ENCODE data around the gene PAFAH1B2. TPM values are rescaled to one million over a fixed set of nuclear protein-coding genes. Genes with fewer than 3 reads are reported as not detected.
"Not testable (repeated sequence)": the region's sequence is repeated elsewhere in the genome, so short reads cannot be mapped to it uniquely, and the experiment has no call there.

Gene PAFAH1B2
- total and polyA plus RNA-seq, 4 experiments from 2014 or later, result 16.4 to 64.2 (median 42.7) TPM

DNA sequence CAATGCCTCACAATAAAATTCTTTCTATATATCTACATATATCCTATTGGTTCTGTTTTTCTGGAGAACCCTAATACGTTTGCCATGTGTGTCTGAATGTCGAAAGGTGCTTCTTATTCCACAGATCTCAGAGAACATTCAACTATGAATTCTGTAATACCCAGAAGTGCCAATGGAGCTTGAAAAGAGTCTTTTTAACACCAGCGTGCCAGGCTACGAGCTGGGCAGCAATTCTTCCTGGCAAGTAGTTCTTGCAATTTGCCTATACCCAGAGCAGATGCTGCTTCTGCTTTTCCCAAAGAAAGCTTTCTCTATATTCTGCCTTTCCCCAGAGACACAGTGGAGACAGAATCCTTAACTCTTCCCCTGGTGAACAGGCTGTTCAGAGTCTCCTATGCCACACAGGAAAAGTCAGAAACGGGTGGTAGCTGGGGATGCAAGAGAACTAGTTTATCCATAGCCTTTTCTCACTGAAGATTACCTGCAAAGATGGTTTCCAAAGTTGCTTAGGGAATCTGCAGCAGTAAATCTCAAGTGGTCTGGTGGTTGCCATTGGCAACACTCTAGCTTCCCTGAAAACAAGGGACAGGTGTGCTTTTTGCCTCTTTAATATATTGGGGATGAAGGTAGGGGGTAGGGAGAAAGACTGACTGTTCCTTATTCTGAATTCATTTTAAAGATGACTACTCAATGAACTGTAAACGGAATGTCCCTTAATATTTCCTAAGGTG, 16.8 kb upstream of the PAFAH1B2 start:
- H3K4me1 ChIP-seq (ENCODE audit: insufficient read depth, low read length), result no peaks in the 10 kb centered on the region
- Mint-ChIP-seq H3K9me3 (no peaks in the 10 kb centered on the region), H3K36me3 (no peaks in the 10 kb centered on the region), H3K4me3 (no peak overlapping the region), H3K4me1 (no peaks in the 10 kb centered on the region), H3K27me3 (peaks cover 0 to 2% of the 10 kb centered on the region in 2 donors), H3K27ac (no peak overlapping the region)
- no peaks in the 10 kb centered on the region for H3K27me3 ChIP-seq (ENCODE audit: insufficient read depth, low read length)
- H3K27ac ChIP-seq (ENCODE audit: low read depth, low read length), result no peak overlapping the region
- intact Hi-C loops (cut with micrococcal nuclease), result no loop called here
- POLR2A ChIA-PET (ENCODE audit: partially characterized antibody), result no interaction called here
- no peaks in the 10 kb centered on the region for H3K36me3 ChIP-seq (ENCODE audit: insufficient read depth, low read length)
- no peak for DNase-seq
- no peaks in the 10 kb centered on the region for H3K9me3 ChIP-seq (ENCODE audit: control insufficient read depth in 1 of 2, low read length in 2 of 2)
- H3K4me3 ChIP-seq (ENCODE audit: low read length in 2 of 2), result no peak overlapping the region
- CTCF ChIA-PET (ENCODE audit: partially characterized antibody), result interaction anchor here (1.2 to 1.8 kb wide), 2 partner anchors 21 to 288 kb away, joined by 3 to 4 read pairs; no protein-coding TSS in a partner anchor

DNA sequence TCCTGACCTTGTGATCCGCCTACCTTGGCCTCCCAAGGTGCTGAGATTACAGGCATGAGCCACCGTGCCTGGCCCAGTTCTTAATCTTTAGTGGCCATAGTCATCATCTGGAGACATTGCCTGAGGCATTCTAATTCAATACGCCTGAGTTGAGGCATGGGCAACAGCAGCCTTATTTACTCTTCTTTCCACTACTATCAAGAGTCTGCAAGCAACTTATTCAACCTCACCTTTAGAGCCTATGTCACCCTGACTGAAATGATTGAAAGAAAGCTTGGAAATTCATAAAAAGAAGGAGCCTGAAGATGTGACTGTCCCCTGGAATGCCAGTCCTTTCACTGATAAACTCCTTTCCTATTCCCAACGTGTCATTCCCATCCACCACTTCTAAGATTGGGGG, 15.8 kb upstream of the PAFAH1B2 start:
- Histone ChIP-seq H3K4me3 (ENCODE audit: low read length in 2 of 2) (no peak overlapping the region), H3K27me3 (ENCODE audit: insufficient read depth, low read length) (no peaks in the 10 kb centered on the region), H3K9me3 (ENCODE audit: control insufficient read depth in 1 of 2, low read length in 2 of 2) (no peaks in the 10 kb centered on the region), H3K4me1 (ENCODE audit: insufficient read depth, low read length) (no peaks in the 10 kb centered on the region), H3K27ac (ENCODE audit: low read depth, low read length) (no peak overlapping the region), H3K36me3 (ENCODE audit: insufficient read depth, low read length) (no peaks in the 10 kb centered on the region)
- Mint-ChIP-seq H3K27ac (no peak overlapping the region), H3K4me1 (peaks cover 0 to 3% (median 1%) of the 10 kb centered on the region in 4 donors), H3K4me3 (no peak overlapping the region), H3K9me3 (no peaks in the 10 kb centered on the region), H3K27me3 (peaks cover 0 to 2% of the 10 kb centered on the region in 2 donors), H3K36me3 (no peaks in the 10 kb centered on the region)
- intact Hi-C loops (cut with micrococcal nuclease), result no loop called here
- DNase-seq, result no peak
- ChIA-PET CTCF (ENCODE audit: partially characterized antibody) (interaction anchor here (0.7 to 1.8 kb wide), 2 partner anchors 22 to 30 kb away, joined by 3 to 4 read pairs; no protein-coding TSS in a partner anchor), POLR2A (ENCODE audit: partially characterized antibody) (no interaction called here)

DNA sequence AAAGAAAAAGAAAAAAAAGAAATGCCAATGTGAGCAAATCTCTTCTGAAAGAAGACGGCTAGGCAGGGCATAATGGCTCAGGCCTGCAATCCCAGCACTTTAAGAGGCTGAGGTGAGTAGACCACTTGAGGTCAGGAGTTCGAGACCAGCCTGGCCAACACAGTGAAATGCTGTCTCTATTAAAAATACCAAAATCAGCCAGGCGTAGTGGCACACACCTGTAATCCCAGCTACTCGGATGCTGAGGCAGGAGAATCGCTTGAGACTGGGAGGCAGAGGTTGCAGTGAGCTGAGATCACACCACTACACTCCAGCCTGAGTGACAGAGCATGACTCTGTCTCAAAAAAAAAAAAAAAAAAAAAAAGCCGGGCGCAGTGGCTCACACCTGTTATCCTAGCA, 13.7 kb upstream of the PAFAH1B2 start:
- POLR2A ChIA-PET (ENCODE audit: partially characterized antibody), result not testable (repeated sequence)

DNA sequence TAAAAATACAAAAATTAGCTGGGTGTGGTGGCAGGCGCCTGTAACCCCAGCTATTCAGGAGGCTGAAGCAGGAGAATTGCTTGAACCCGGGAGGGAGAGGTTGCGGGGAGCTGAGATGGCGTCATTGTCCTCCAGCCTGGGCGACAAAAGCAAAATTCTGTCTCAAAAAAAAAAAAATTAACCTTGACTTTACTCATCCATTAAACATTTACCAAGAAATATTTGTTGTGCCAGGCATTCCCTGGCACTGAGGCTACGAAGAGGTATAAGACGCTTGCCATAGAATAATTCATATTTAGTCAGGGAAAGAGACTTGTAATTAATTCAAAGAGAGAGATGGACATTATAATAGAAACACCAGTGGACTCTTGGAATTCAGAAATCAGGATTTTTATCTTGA, 13.2 kb upstream of the PAFAH1B2 start:
- Histone ChIP-seq H3K4me3 (ENCODE audit: low read length in 2 of 2) (no peak overlapping the region), H3K4me1 (ENCODE audit: insufficient read depth, low read length) (no peaks in the 10 kb centered on the region), H3K27ac (ENCODE audit: low read depth, low read length) (no peak overlapping the region), H3K36me3 (ENCODE audit: insufficient read depth, low read length) (no peaks in the 10 kb centered on the region), H3K9me3 (ENCODE audit: control insufficient read depth in 1 of 2, low read length in 2 of 2) (no peaks in the 10 kb centered on the region), H3K27me3 (ENCODE audit: insufficient read depth, low read length) (no peaks in the 10 kb centered on the region)
- no peaks in the 10 kb centered on the region for H3K36me3 Mint-ChIP-seq
- no peak overlapping the region for H3K27ac Mint-ChIP-seq
- CTCF ChIA-PET (ENCODE audit: partially characterized antibody), result no interaction called here
- H3K4me1 Mint-ChIP-seq, result peaks cover 0 to 3% (median 1%) of the 10 kb centered on the region in 4 donors
- POLR2A ChIA-PET (ENCODE audit: partially characterized antibody), result no interaction called here
- intact Hi-C loops (cut with micrococcal nuclease), result loop anchor here (5.0 kb wide), 1 partner anchor 76 kb away; no protein-coding TSS in a partner anchor
- DNase-seq, result no peak
- no peaks in the 10 kb centered on the region for H3K9me3 Mint-ChIP-seq
- H3K27me3 Mint-ChIP-seq, result no peaks in the 10 kb centered on the region
- no peak overlapping the region for H3K4me3 Mint-ChIP-seq

More for the DNA sequence above, 13.7 kb upstream of the PAFAH1B2 start:
- not testable (repeated sequence) for H3K27ac Mint-ChIP-seq; H3K4me1 Mint-ChIP-seq; H3K27me3 Mint-ChIP-seq; H3K4me3 ChIP-seq (ENCODE audit: low read length in 2 of 2); H3K36me3 Mint-ChIP-seq; H3K27ac ChIP-seq (ENCODE audit: low read depth, low read length); H3K27me3 ChIP-seq (ENCODE audit: insufficient read depth, low read length); H3K9me3 ChIP-seq (ENCODE audit: control insufficient read depth in 1 of 2, low read length in 2 of 2); H3K9me3 Mint-ChIP-seq; H3K4me1 ChIP-seq (ENCODE audit: insufficient read depth, low read length); H3K36me3 ChIP-seq (ENCODE audit: insufficient read depth, low read length); DNase-seq; H3K4me3 Mint-ChIP-seq
- CTCF ChIA-PET (ENCODE audit: partially characterized antibody), result interaction anchor here (1.2 kb wide), 1 partner anchor 21 kb away, joined by 3 read pairs; no protein-coding TSS in a partner anchor
- intact Hi-C loops (cut with micrococcal nuclease), result loop anchor here (5.0 kb wide), 1 partner anchor 77 kb away; no protein-coding TSS in a partner anchor

DNA sequence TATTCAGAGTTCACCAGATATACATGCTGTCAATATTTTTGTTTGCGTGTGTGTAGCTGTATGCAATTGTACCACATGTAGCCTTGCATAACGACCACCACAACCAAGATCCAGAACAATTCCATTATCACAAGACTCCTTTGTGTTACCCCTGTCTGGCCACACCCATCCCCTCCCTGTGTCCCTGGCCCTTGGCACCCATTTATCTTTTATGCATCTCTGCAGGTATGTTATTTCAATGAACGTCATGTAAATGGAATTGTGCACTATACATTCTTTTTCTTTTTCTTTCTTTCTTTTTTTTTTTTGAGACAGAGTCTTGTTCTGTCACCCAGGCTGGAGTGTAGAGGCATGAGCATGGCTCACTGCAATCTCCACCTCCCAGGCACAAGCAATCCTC, 9.7 kb upstream of the PAFAH1B2 start:
- CTCF ChIA-PET (ENCODE audit: partially characterized antibody), result no interaction called here
- Mint-ChIP-seq H3K27me3 (no peaks in the 10 kb centered on the region), H3K36me3 (no peaks in the 10 kb centered on the region), H3K4me1 (peaks cover 0 to 3% (median 1%) of the 10 kb centered on the region in 4 donors), H3K4me3 (no peak overlapping the region), H3K9me3 (no peaks in the 10 kb centered on the region), H3K27ac (no peak overlapping the region)
- no peaks in the 10 kb centered on the region for H3K27me3 ChIP-seq (ENCODE audit: insufficient read depth, low read length)
- no peaks in the 10 kb centered on the region for H3K36me3 ChIP-seq (ENCODE audit: insufficient read depth, low read length)
- H3K4me3 ChIP-seq (ENCODE audit: low read length in 2 of 2), result no peak overlapping the region
- H3K4me1 ChIP-seq (ENCODE audit: insufficient read depth, low read length), result no peaks in the 10 kb centered on the region
- DNase-seq, result no peak
- no peak overlapping the region for H3K27ac ChIP-seq (ENCODE audit: low read depth, low read length)
- intact Hi-C loops (cut with micrococcal nuclease), result loop anchor here (5.0 kb wide), 1 partner anchor 73 kb away; no protein-coding TSS in a partner anchor
- H3K9me3 ChIP-seq (ENCODE audit: control insufficient read depth in 1 of 2, low read length in 2 of 2), result no peaks in the 10 kb centered on the region
- POLR2A ChIA-PET (ENCODE audit: partially characterized antibody), result interaction anchor here (1.0 kb wide), 1 partner anchor 9 kb away, joined by 3 read pairs; the partner anchor contains the start of gene PAFAH1B2

DNA sequence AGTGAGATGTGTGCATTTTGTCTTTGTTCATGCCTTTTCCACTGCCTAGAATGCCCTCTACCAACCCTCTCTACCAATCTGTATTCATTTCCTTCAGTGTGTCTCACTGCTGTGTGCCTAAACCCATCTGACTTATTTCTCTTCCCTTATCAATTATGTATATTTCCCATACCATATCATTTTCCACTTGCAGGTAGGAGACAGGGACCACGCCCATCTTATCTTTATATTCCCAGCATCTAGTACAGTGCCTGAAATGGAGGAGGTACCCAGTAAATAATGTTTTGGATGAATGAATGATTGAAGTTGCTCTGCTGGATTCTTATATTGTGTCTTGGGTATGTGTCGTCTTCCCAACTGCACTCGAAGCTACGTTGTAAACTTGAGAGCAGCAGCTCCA, 9.1 kb upstream of the PAFAH1B2 start:
- H3K36me3 ChIP-seq (ENCODE audit: insufficient read depth, low read length); H3K27ac Mint-ChIP-seq; CTCF ChIA-PET (ENCODE audit: partially characterized antibody); DNase-seq; H3K4me1 Mint-ChIP-seq; H3K9me3 ChIP-seq (ENCODE audit: control insufficient read depth in 1 of 2, low read length in 2 of 2); H3K36me3 Mint-ChIP-seq; H3K27ac ChIP-seq (ENCODE audit: low read depth, low read length); H3K27me3 ChIP-seq (ENCODE audit: insufficient read depth, low read length); H3K4me3 ChIP-seq (ENCODE audit: low read length in 2 of 2); H3K9me3 Mint-ChIP-seq; H3K4me3 Mint-ChIP-seq; H3K4me1 ChIP-seq (ENCODE audit: insufficient read depth, low read length); H3K27me3 Mint-ChIP-seq: not testable (repeated sequence)
- POLR2A ChIA-PET (ENCODE audit: partially characterized antibody), result interaction anchor here (1.0 kb wide), 1 partner anchor 9 kb away, joined by 3 read pairs; the partner anchor contains the start of gene PAFAH1B2
- intact Hi-C loops (cut with micrococcal nuclease), result loop anchor here (5.0 kb wide), 1 partner anchor 72 kb away; no protein-coding TSS in a partner anchor

DNA sequence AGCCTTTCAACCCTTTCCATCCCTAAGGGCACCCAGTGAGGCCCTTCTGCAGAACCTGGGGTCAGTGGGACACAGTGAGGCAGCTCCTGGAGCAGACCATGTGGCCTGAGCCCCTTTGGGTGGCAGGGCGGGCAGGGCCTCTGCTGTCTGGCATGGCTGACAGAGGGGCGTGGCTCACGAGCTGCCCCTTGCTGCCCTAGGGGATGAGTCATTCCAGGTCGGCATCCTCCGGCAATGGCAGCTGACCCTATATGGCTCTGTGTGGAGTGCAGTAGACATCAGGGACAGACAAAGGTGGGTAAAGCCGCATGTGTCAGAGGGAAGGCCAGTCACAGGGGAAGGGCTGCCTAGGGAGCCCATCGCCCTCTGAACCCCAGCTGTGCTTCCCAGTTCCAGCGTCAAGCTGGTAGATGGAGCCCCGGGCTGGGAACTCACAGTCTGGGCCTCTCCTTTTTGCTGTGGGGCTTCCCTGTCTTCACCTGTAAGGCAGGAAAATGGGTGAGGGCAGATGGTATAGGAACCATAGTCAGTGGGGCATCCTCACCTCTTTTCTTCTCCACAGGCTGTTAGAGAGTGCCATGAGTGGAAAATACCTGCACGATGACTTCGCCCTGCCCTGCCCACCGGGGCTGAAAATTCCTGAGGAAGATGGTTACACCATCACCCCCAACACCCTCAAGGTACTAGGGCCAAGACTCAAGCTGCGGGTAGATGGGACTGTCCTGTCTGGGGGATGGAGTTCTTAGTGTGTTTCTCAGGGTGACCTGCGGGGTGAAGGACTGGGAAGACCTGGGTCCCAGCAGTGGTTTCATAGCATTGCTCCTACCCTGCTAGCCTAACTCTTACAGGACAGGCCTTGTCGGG, 6.6 kb upstream of the PAFAH1B2 start:
- H3K9me3 ChIP-seq (ENCODE audit: control insufficient read depth in 1 of 2, low read length in 2 of 2); CTCF ChIA-PET (ENCODE audit: partially characterized antibody); H3K27me3 ChIP-seq (ENCODE audit: insufficient read depth, low read length); H3K36me3 Mint-ChIP-seq; intact Hi-C loops (cut with micrococcal nuclease); H3K27ac ChIP-seq (ENCODE audit: low read depth, low read length); H3K4me1 Mint-ChIP-seq; H3K27ac Mint-ChIP-seq; H3K36me3 ChIP-seq (ENCODE audit: insufficient read depth, low read length); DNase-seq; H3K4me1 ChIP-seq (ENCODE audit: insufficient read depth, low read length); POLR2A ChIA-PET (ENCODE audit: partially characterized antibody); H3K9me3 Mint-ChIP-seq; H3K27me3 Mint-ChIP-seq; H3K4me3 ChIP-seq (ENCODE audit: low read length in 2 of 2); H3K4me3 Mint-ChIP-seq: not testable (repeated sequence)
